Smooth muscle cell (in vitro differentiated cells): ENCODE measurements around the gene ACIN1. TPM values are rescaled to one million over a fixed set of nuclear protein-coding genes. Genes with fewer than 3 reads are reported as not detected.

Experiments
- DNase-seq: peaks from one replicate; lab custom pipeline; 2025; ENCODE audit not compliant: unreplicated experiment; lab: John Stamatoyannopoulos, UW
- H2AFZ ChIP-seq: fragments of 200-600 bp; sonication (generic); 2 replicates; pipeline ENCODE4 v1.6.0; 2016; ENCODE audit warnings: antibody characterized with exemption, low read depth, mild to moderate bottlenecking
- H3F3A ChIP-seq: fragments of 200-600 bp; sonication (generic); 2 replicates; pipeline ENCODE4 v1.6.0; 2017; ENCODE audit warnings: antibody characterized with exemption, low read depth
- H3K27ac ChIP-seq: fragments of 200-600 bp; sonication (generic); 2 replicates; pipeline ENCODE4 v1.5.1; 2016; ENCODE audit warnings: low read depth, mild to moderate bottlenecking
- H3K27me3 ChIP-seq: fragments of 200-600 bp; sonication (generic); 2 replicates; pipeline ENCODE4 v1.6.1; 2016; ENCODE audit warnings: low read depth, mild to moderate bottlenecking
- H3K36me3 ChIP-seq: fragments of 200-600 bp; sonication (generic); 2 replicates; pipeline ENCODE4 v1.5.1; 2016; ENCODE audit warnings: low read depth
- H3K4me1 ChIP-seq: fragments of 200-600 bp; sonication (generic); 2 replicates; pipeline ENCODE4 v1.5.1; 2016; ENCODE audit warnings: low read depth
- H3K4me2 ChIP-seq: fragments of 200-600 bp; sonication (generic); 2 replicates; pipeline ENCODE4 v1.6.0; 2016; ENCODE audit warnings: mild to moderate bottlenecking
- H3K4me3 ChIP-seq: fragments of 200-600 bp; sonication (generic); 2 replicates; pipeline ENCODE4 v1.5.1; 2016; ENCODE audit warnings: mild to moderate bottlenecking
- H3K79me2 ChIP-seq: fragments of 200-600 bp; sonication (generic); 2 replicates; pipeline ENCODE4 v1.6.0; 2016; ENCODE audit warnings: low read depth, mild to moderate bottlenecking
- H3K9ac ChIP-seq: fragments of 200-600 bp; sonication (generic); 2 replicates; pipeline ENCODE4 v1.6.0; 2016; ENCODE audit warnings: low read depth
- H3K9me3 ChIP-seq: fragments of 200-600 bp; sonication (generic); replicated peaks from 2 replicates; pipeline ENCODE4 v1.5.1; 2016; ENCODE audit warnings: low read depth
- H4K20me1 ChIP-seq: fragments of 200-600 bp; sonication (generic); 2 replicates; pipeline ENCODE4 v1.6.0; 2016; ENCODE audit warnings: low read depth
- CTCF ChIP-seq: fragments of 200-600 bp; sonication (generic); IDR thresholded peaks from 2 replicates; pipeline ENCODE4 v1.5.1; 2017; ENCODE audit warnings: borderline replicate concordance, mild to moderate bottlenecking, antibody characterized with exemption; ENCODE audit not compliant: insufficient read depth, poor library complexity, severe bottlenecking
- WGBS: methylation state at CpG from one replicate; pipeline ENCODE4 v1.1.7; 2016; ENCODE audit warnings: low lambda C conversion rate; 5-methylcytosine and 5-hydroxymethylcytosine counted together
- polyA plus RNA-seq: library from polyadenylated mRNA; unstranded; fragments of >200 nt; fragmentation: Nextera tagmentation; extraction: Ambion mirVana; gene quantifications from 2 replicates; pipeline ENCODE4 v1.2.1, GENCODE V29; 2016
- total RNA-seq: library from RNA; depleted of rRNA; stranded (reverse); fragments of >200 nt; gene quantifications from 2 replicates; pipeline ENCODE4 v1.2.3, GENCODE V29; 2014

ACIN1 gene
- total and polyA plus RNA-seq, 2 experiments from 2014 or later = 33.7 to 64.5 TPM

- Histone ChIP-seq H3K36me3 (no peaks in the 10 kb centered on the region), H2AFZ (no peak overlapping the region), H3K4me1 (peaks cover 5% of the 10 kb centered on the region), H3K27me3 (no peaks in the 10 kb centered on the region), H3K4me3 (peak overlapping the region; percentile 82), H3K9me3 (no peaks in the 10 kb centered on the region), H3K9ac (no peak overlapping the region), H3K79me2 (no peaks in the 10 kb centered on the region), H3F3A (peaks cover 29% of the 10 kb centered on the region), H4K20me1 (no peaks in the 10 kb centered on the region), H3K27ac (no peak overlapping the region), H3K4me2 (peak overlapping the region; percentile 100)
- peak; percentile 57 for TF ChIP-seq CTCF
- DNase-seq = no peak
- 6% methylated on average over 17 of the region's 17 CpGs for WGBS
Observed at GRCh38 chr14:23056145-23056955, 38.6 kb downstream of the ACIN1 start.

DNA sequence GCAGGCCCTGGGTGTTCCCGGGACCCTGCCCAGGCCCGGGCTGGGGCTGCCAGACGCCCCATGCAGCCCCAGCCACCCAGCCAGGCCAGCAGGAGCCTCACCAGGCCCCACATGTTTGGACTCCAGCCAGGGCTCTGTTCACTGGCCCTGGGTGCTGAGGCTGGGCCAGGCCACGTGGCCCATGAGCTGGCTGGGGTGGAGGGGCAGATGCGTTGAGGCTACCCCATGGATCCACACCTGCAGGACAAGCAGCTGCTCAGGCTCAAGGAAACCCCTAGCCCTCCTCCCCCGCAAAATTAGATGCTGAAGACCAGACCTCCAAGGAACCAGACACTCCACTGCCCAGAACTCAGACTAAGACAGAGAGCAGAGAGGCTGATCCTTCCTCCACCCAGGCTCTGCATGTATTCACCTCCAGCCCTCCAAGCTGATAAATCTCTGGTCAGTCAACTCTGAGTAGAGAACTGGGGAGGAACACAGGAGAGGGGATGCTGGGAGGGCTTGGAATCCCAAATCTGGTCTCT, 39.3 kb downstream of the ACIN1 start:
- Histone ChIP-seq H3K4me1 (peaks cover 5% of the 10 kb centered on the region), H4K20me1 (no peaks in the 10 kb centered on the region), H3K27ac (no peak overlapping the region), H3F3A (peaks cover 22% of the 10 kb centered on the region), H3K79me2 (no peaks in the 10 kb centered on the region), H3K9ac (no peak overlapping the region), H3K36me3 (no peaks in the 10 kb centered on the region), H3K4me2 (peak overlapping the region; percentile 100), H3K4me3 (no peak overlapping the region), H3K27me3 (no peaks in the 10 kb centered on the region), H3K9me3 (no peaks in the 10 kb centered on the region), H2AFZ (no peak overlapping the region)
- DNase-seq = no peak
- no peak for TF ChIP-seq CTCF
- 66% methylated on average over 6 of the region's 6 CpGs for WGBS

DNA sequence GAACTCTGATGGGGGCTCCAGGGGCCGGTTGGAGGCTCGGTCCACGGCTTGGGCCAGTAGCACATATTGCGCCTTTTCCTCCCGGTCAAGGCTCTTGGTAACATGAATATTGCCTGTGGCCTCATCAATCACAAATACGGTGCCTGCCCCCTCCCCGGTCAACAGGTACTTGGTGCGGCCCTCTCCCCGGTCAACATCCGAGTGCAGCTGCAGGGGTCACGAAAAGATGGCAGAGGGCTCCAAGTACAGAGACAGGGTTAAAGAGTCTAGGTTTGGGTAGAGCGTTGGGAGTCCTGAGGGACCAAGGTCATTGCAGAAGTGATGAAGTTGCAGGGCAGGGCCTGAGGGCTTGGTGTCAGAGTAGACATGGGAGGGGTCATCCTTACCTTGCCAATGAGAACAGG, 39.8 kb downstream of the ACIN1 start:
- H2AFZ ChIP-seq = no peak overlapping the region
- no peaks in the 10 kb centered on the region for H3K9me3 ChIP-seq
- no peak overlapping the region for H3K4me2 ChIP-seq
- no peak overlapping the region for H3K4me3 ChIP-seq
- peaks cover 17% of the 10 kb centered on the region for H3F3A ChIP-seq
- H3K27me3 ChIP-seq = no peaks in the 10 kb centered on the region
- TF ChIP-seq CTCF = no peak
- no peak overlapping the region for H3K27ac ChIP-seq
- H3K9ac ChIP-seq = no peak overlapping the region
- no peak for DNase-seq
- 98% methylated on average over 12 of the region's 12 CpGs for WGBS
- no peaks in the 10 kb centered on the region for H3K36me3 ChIP-seq
- peaks cover 5% of the 10 kb centered on the region for H3K4me1 ChIP-seq
- H3K79me2 ChIP-seq = no peaks in the 10 kb centered on the region
- no peaks in the 10 kb centered on the region for H4K20me1 ChIP-seq
